ENCODE results near the gene NELFB. TPM values are rescaled to one million over a fixed set of nuclear protein-coding genes. Genes with fewer than 3 reads are reported as not detected.

NELFB gene
- total and polyA plus RNA-seq, 2 of the 4 experiments (the other 2 are of a cell fraction), result 36.9 to 66.0 TPM

DNA sequence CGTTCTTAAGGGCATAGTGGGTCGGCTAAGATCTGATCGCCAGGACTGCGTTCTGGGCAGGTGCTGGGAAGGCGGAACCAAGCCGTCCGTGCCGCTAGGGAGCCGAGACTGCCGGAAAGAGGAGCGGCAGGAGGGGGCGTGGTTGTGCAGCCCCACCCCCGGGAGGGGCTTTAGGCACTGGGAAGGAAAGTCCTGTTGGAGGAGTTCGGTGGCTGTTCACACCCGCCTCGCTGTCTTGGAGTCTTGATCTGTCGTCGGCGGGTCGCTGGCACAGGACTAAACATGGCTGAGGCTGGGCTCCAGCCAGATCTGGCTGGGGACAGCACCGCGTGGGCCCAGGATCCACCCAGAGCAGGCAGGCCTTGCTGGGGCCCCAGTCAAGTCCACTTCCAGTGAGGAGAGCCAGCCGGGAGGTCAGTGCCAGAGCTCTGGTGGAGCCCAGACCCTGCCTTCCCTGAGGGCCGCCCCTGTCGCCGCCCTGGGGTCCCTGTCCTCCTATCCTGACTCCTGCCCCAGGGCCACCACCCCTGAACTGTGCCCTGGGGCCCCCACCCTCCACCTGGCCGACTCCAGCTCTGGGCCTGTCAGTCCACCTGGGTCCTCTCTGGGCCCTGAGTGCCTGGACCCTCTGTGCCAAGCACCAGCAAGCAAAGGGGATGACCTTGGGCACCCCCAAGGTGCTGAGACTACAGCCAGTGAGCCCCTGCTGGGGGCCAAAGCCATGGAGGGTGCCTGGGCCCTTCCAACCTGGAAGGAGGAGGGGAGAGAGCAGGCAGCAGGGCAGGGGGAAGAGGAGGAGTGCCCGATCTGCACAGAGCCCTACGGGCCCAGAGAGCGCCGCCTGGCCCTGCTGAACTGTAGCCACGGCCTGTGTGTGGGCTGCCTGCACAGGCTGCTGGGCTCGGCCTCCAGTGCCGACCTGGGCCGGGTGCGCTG, 37.6 kb upstream of the NELFB start:
- CTCF ChIA-PET, result no interaction called here
- Histone ChIP-seq H3K9ac (ENCODE audit: low read depth, low read length) (no peak overlapping the region), H3K4me2 (ENCODE audit: low read depth, low read length) (no peak overlapping the region), H3K14ac (replicated peaks; ENCODE audit: low read depth, low read length) (no peak overlapping the region), H2AK5ac (ENCODE audit: low read depth, low read length) (no peak overlapping the region), H2AFZ (replicated peaks; ENCODE audit: low read length, poor library complexity) (no peak overlapping the region), H3K56ac (ENCODE audit: extremely low read depth, insufficient read depth, low read length) (no peak overlapping the region), H3K4me3 (ENCODE audit: insufficient read depth, low read depth, low read length) (no peak overlapping the region), H4K91ac (ENCODE audit: insufficient read depth, low read depth, low read length) (no peak overlapping the region), H2BK20ac (ENCODE audit: low read depth, low read length) (no peak overlapping the region), H3K27ac (ENCODE audit: insufficient read depth, low read length) (no peak overlapping the region), H4K20me1 (ENCODE audit: insufficient read depth, low read length) (no peaks in the 10 kb centered on the region), H2BK120ac (ENCODE audit: low read depth, low read length) (no peak overlapping the region), H3K4ac (ENCODE audit: low read depth, low read length) (no peak overlapping the region), H3K79me1 (ENCODE audit: low read depth in 1 of 2, low read length in 2 of 2) (peaks cover 0 to 6% of the 10 kb centered on the region in 2 experiments; a peak in 1 of 4 replicates), H4K5ac (ENCODE audit: low read depth, low read length) (no peak overlapping the region), H3K9me1 (ENCODE audit: insufficient read depth, low read length) (peaks cover 3% of the 10 kb centered on the region; the same call in 1 of the 2 replicates), H3K9me3 (ENCODE audit: control insufficient read depth, insufficient read depth, low read length) (no peaks in the 10 kb centered on the region), H2BK15ac (ENCODE audit: low read depth, low read length) (no peak overlapping the region), H2AK9ac (replicated peaks; ENCODE audit: low read depth, low read length, poor library complexity) (peak overlapping the region; percentile 70), H3K27me3 (ENCODE audit: control insufficient read depth, insufficient read depth, low read length) (no peaks in the 10 kb centered on the region), H3K18ac (ENCODE audit: low read depth, low read length) (no peak overlapping the region), H4K8ac (ENCODE audit: low read depth in 2 of 2, low read length in 2 of 2) (no peak overlapping the region), H3K4me1 (ENCODE audit: control insufficient read depth, insufficient read depth, low read length) (peaks cover 8% of the 10 kb centered on the region), H2BK5ac (ENCODE audit: low read depth, low read length, poor library complexity, severe bottlenecking) (no peak overlapping the region), H3K23ac (ENCODE audit: low read depth, low read length) (no peak overlapping the region), H3K36me3 (ENCODE audit: control insufficient read depth, insufficient read depth, low read length) (peaks cover 16% of the 10 kb centered on the region)
- no peak for TF ChIP-seq MXI1 (IDR thresholded peaks at IDR 0.05; ENCODE audit: borderline replicate concordance, low read depth, low read length)
- TF ChIP-seq POLR2A (IDR thresholded peaks at IDR 0.05; ENCODE audit: low read depth, low read length), result no peak
- TF ChIP-seq FOS (IDR thresholded peaks at IDR 0.05; ENCODE audit: low read depth, low read length), result no peak
- TF ChIP-seq CEBPB (IDR thresholded peaks at IDR 0.05; ENCODE audit: low read depth, low read length), result no peak
- TF ChIP-seq CHD1 (IDR thresholded peaks at IDR 0.05; ENCODE audit: low read depth, low read length), result no peak
- TF ChIP-seq, protein P1, sequence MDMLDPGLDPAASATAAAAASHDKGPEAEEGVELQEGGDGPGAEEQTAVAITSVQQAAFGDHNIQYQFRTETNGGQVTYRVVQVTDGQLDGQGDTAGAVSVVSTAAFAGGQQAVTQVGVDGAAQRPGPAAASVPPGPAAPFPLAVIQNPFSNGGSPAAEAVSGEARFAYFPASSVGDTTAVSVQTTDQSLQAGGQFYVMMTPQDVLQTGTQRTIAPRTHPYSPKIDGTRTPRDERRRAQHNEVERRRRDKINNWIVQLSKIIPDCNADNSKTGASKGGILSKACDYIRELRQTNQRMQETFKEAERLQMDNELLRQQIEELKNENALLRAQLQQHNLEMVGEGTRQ (IDR thresholded peaks at IDR 0.05; ENCODE audit: low read depth, low read length), result no peak
- no peak for TF ChIP-seq MAFK (IDR thresholded peaks at IDR 0.05; ENCODE audit: low read depth, low read length)
- no peak for TF ChIP-seq RCOR1 (IDR thresholded peaks at IDR 0.05; ENCODE audit: insufficient replicate concordance, low read length)
- TF ChIP-seq SMC3 (IDR thresholded peaks at IDR 0.05; ENCODE audit: low read depth, low read length), result no peak
- no peak for TF ChIP-seq MAZ (IDR thresholded peaks at IDR 0.05; ENCODE audit: borderline replicate concordance, low read depth, low read length)
- dilution Hi-C loops (cut with HindIII; ENCODE audit: low sequenced_read_pairs, unreplicated experiment), result no loop called here
- BruUV-seq (replicated peaks), result no TSS peak
- intact Hi-C loops (cut with micrococcal nuclease), result no loop called here
- no peak for DNase-seq
- 70% methylated on average over 16 of the region's 36 CpGs; no CpG with 5 or more reads in 1 of the 2 experiments for WGBS, 2 experiments (ENCODE audit: extremely low coverage in 2 of 2, insufficient read length in 1 of 2)
- in situ Hi-C loops (cut with MboI; ENCODE audit: low sequenced_read_pairs), result no loop called here
- POLR2A ChIA-PET (ENCODE audit: unreplicated experiment), result no interaction called here
- no peak for ATAC-seq (ENCODE audit: low read depth)

All from IMR-90 (cell line).